D721Med (cell line): ENCODE measurements around the gene USH2A.

Experiments
- DNase-seq: peaks from one replicate; pipeline ENCODE4 v3.0.0; 2011; ENCODE audit warnings: low spot score; ENCODE audit not compliant: insufficient read length
- FAIRE-seq: peaks from 2 replicates; lab custom pipeline; 2011; peaks lifted over from hg19 to GRCh38; lab: Jason Lieb, UNC
- TF ChIP-seq, protein P1 (sequence below): IDR thresholded peaks from 2 replicates; pipeline ENCODE4 v1.5.1; 2012; ENCODE audit warnings: mild to moderate bottlenecking, control low read depth; ENCODE audit not compliant: insufficient read depth; ENCODE audit errors: missing control alignments

Gene USH2A

DNA sequence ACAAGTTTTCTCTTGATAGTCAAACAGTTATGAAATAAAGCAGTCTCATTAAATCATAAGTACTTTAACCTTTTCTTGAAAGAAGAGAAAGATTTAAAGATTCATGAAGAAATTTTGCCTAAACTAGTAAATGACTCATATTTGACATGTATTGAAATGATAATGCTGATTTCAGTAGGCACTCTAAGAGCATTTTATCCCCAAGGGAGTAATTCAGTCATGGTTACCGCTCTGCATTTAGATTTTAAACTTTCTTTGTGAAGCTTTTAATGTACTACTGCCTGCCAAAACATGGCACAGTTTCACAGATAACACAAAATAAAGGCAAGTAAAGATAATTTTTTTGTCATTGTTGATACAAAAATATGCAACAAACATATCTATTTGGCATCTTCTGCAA lies 6.8 kb downstream of the USH2A start:
- DNase-seq (no peak), FAIRE-seq (no peak)
- TF ChIP-seq, protein P1, sequence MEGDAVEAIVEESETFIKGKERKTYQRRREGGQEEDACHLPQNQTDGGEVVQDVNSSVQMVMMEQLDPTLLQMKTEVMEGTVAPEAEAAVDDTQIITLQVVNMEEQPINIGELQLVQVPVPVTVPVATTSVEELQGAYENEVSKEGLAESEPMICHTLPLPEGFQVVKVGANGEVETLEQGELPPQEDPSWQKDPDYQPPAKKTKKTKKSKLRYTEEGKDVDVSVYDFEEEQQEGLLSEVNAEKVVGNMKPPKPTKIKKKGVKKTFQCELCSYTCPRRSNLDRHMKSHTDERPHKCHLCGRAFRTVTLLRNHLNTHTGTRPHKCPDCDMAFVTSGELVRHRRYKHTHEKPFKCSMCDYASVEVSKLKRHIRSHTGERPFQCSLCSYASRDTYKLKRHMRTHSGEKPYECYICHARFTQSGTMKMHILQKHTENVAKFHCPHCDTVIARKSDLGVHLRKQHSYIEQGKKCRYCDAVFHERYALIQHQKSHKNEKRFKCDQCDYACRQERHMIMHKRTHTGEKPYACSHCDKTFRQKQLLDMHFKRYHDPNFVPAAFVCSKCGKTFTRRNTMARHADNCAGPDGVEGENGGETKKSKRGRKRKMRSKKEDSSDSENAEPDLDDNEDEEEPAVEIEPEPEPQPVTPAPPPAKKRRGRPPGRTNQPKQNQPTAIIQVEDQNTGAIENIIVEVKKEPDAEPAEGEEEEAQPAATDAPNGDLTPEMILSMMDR, result no peak

DNA sequence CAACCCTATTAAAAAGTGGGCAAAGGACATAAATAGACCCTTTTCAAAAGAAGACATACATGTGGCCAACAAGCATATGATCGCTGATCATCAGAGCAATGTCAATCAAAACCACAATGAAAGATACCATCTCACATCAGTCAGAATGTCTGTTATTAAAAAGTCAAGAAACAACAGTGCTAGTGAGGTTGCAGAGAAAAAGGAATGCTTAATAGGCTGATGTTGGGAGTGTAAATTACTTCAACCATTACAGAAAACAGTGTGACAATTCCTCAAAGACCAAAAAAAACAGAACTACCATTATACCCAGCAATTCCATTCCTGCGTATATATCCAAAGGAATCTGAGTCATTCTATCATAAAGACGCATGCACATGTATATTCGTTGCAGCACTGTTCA lies 13.2 kb downstream of the USH2A start:
- peak; percentile 82 for FAIRE-seq
- TF ChIP-seq, protein P1, result no peak
- DNase-seq, result no peak

DNA sequence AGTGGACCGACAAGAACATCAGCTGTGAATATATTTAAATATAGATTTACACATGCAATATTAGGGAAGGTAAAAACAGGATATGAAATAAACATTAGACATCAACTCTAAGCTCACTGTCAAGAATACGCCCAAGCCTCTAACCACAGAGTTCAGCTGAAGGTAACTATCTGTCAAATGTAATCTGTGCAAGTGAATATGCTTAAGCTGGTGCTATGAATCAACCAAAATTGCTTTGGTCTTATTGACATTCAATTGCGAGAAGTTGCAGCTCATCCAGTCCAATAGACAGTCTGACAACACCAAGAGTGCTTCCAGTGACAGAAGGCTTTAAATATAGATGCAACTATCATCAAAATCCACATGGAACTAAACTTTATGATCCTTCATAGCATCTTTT lies 32.3 kb downstream of the USH2A start:
- DNase-seq (no peak), FAIRE-seq (peak; percentile 92)
- TF ChIP-seq, protein P1, result no peak

DNA sequence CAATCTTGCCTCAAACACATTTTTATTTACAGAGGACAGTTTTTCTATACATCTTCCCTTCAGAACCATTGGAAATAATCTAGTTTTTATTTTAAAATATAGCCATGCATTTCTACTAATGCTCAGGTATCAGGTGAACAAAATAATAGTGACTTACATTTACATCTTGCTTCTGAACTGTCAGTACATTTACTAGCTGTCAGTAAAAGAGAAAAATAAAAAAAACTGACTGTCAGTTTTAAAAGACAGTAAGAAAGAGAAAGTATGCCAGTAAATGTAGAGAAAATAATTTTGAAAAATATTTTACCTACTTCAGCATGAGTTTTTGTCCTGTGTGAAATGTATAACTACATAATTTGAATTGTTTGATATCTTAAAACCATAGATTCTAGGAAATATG lies 33.5 kb downstream of the USH2A start:
- TF ChIP-seq, protein P1, result no peak
- DNase-seq (no peak), FAIRE-seq (no peak)

DNA sequence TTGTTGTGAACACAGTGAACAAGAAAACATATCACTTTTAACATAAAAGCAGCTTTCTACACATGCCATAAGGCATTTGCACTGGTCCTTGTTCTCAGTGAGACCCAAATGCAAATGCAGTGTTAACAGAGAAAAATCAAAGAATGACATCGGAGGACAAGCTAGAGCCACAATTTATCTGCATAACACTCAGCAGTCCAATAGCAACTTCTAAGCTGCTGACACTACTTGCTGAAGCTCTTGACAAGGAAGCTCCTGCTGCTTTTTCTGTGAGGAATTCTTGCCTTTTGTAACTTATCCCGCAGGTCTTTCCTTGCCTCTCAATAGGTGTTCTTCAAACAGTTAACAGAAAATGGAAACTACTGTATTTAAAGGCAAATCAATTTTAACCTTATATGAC lies 34.7 kb downstream of the USH2A start:
- TF ChIP-seq, protein P1, result no peak
- DNase-seq, result no peak
- FAIRE-seq, result no peak

DNA sequence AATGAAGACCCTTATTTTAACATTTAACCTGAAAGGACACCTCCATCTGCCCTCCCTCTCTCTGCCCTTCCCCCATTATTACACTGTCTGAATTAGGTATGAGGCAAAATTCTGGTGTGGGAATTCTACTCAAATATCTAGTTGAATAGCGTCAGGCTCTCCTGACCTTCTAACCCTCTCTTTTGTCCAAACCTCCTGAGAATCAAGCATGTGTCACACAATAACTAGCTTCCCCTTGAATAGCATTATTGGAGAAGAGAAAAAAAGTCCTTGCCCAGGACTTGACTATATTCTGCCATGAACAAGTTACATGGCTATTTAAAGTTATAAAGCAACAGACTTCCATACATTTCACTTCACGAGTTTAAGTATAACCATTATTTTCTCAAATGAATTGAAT lies 35.5 kb downstream of the USH2A start:
- FAIRE-seq, result no peak
- TF ChIP-seq, protein P1, result no peak
- DNase-seq, result no peak

DNA sequence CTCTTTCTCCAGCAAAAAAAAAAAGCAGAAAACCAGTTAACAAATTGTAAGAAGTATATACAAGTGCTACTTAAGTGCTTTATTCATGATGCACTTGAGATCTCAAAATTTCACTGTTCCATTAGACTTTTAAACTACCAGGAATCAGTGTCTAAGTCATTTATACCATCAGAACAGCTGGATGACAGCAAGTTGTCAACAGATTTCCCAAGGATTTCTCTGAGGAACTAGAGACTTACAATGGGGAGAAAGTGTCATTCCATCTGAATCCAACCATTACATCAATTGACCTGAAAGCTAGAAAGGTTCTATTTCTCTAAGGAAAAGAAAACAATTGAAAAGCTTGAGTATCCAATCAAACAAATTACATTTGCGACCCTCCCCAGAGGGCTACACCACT lies 43.8 kb downstream of the USH2A start:
- FAIRE-seq (no peak), DNase-seq (no peak)
- TF ChIP-seq, protein P1, result no peak
